Measurements from ENCODE around the gene CSNK1D.
A peak's percentile ranks its signal among the peaks of the same experiment; 100 is the strongest.
"Not testable (repeated sequence)": the region's sequence is repeated elsewhere in the genome, so short reads cannot be mapped to it uniquely, and the experiment has no call there.

Gene CSNK1D

DNA sequence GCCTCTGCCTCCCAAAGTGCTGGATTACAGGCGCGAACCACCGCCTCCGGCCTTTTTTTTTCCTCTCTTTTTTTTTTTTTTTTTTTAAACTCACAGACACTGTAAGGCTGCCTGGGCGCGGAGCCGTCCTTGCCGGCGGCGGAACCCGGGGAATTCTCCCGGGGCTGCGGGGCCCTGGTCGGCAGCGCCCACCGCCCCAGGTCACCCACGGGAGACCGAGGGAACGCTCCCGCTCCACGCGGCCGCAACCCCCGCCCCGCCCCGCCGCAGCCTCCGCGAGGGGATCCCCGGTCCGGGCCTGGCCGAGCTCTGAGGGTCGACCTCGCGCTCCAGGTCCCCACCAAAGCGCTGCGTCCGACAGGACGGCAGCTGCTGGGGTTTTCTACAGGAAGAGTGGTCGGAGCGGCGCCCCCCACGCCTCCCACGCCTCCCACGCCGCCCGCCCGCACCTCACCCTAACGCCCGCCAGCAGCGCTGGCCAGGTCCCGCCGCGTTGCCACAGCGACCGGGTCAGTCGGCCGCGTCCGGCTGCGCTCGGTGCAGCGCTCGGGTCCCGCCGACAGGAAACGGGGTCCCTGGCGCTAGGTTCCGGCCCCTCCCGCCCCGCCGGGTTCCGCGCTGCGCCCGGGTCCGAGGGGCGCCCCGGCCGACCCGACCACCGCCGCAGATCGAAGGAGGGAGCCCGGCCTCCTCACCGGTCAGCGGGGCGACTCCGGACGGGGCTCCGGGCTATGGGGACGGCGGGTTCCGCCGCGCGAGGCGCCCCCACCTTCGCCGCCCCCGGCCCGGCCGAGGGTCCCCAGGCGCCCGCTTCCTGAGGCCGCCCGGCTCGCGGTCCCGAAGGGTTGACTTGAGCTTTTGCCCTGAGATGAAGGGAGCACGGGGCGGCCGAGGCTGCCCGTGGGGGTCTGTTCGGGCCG lies 60.9 kb downstream of the CSNK1D start, which contains the start of gene CCDC57:
Gene CCDC57, minus strand, starts transcription at position 512 of the 920 bp plus-strand sequence. CDS start 10,898 bp downstream, outside the sequence.
- DNase-seq: peak; percentile 78 to 85

DNA sequence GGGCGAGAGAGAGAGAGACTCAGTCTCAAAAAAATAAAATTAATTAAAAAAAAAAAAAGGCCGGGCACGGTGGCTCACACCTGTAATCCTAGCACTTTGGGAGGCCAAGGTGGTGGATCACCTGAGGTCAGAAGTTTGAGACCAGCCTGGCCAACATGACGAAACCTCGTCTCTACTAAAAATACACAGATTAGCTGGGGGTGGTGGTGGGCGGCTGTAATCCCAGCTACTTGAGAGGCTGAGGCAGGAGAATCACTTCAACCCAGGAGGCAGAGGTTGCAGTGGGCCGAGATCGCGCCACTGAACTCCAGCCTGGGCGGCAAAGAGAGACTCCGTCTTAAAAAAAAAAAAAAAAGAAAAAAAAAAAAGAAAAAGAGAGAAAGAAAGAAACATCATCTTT lies 62.8 kb downstream of the CSNK1D start:
- not testable (repeated sequence) for DNase-seq

DNA sequence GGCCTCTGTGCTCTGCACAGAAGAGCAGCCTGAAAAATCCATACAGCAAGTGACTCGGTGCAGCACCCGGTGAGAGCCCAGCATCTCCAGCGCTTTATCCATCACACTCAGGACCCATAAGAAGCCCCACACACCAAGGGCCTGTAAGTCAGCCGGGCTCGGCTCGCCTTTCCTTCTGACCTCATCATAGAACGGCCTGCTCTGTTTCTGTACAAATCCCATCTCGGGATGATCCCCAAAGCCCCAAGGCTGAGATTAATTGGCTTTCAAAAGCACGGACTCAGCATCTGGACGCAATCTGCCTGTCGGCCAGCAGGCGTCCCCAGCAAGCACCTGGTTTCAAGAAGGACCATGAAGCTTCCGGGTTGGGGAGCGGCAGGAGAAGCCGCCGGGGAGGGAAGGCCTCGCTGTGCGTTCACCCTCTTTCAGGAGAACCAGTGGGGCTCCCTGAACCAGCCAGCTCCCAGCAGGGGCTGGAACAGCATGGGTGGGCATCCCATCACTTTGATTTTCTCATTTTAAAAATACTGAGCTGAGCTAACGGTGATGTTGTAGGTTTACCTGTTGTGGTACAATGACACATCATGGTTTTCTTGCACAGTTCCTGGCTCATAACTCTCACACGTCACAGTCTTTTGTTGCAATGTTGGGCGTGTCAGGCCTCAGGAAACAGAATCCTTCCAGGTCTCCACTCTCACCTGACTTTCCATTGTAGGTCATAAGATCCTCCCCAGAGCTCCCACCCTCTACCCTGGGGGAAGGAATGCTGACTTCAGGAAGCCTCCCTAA lies 67.6 kb downstream of the CSNK1D start:
- DNase-seq: peak; percentile 87 to 94

DNA sequence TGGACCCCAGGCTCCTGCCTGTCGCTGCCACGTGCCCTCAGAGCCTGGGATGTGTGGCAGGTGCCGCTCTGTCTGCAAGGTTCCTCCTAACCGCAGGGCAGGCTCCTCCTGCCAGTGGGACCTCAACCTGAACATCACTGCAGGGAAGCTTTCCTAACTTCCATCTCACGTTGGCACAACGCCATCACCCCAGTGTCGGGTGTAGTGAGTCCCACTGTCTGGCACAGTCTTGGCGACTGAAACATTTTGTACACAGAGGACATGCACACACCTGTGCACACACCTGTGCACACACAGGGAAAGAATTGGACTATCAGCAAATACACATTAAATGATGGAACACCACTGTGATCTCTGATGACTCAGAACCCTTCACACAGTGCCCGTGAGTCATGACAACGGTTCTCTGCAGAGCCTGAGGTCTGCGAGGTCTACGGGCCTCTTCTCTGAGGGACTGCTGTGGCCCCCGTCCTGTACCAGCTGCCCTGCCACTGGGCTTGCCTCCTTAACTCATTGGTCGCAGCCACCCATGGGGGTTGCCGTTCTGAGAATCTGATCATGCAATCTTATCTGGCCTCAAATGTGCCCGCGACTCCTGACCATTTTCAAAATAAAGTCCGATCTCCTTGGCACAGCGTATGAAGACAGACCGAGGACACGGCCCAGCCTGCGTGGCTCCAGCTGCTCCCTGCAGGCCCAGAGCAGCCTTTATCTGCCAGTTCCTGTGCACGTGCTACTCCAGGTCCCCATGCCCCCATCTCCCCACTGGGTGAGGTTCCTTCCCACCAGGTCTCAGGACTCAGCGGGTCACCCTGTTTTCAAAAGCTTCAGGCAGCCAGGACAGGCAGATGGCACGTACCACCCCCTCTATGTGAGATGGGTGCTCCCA lies 68.4 kb downstream of the CSNK1D start:
- peak; percentile 65 to 73 for DNase-seq

DNA sequence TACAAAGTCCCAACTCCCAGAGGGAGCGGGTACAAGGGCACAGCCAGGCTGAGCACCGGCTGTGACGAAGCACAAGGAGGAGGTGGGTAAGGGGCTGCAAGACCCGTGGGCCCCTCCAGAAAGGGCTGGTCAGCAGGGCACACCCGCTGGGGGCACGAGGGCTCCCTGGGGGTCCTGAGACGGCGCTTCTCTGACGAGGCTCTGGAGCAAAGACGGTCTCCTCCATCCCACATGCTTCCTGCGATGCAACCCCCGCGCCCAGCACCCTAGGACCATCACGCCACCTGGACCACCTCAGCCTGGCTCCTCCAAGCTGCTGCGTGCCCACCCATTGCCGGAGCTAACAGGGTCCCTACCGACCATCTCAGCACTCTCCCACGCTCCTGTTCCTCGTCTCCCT lies 69.6 kb downstream of the CSNK1D start:
- no peak for DNase-seq

DNA sequence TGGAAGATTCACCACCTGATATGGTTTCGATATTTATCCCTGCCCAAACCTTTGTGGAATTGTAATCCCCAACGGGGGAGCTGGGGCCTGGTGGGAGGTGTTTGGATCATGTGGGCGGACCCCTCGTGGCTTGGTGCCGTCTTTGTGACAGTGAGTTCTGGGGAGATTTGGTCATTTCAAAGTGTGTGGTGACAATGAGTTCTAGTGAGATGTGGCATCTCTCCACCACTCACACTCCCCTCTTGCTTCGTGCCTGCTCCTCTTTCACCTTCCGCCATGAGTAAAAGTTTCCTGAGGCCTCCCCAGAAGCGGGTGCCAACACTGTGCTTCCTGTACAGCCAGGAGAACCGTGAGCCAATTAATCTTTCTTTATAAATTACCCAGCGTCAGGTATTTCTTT lies 70.5 kb downstream of the CSNK1D start:
- no peak for DNase-seq

DNA sequence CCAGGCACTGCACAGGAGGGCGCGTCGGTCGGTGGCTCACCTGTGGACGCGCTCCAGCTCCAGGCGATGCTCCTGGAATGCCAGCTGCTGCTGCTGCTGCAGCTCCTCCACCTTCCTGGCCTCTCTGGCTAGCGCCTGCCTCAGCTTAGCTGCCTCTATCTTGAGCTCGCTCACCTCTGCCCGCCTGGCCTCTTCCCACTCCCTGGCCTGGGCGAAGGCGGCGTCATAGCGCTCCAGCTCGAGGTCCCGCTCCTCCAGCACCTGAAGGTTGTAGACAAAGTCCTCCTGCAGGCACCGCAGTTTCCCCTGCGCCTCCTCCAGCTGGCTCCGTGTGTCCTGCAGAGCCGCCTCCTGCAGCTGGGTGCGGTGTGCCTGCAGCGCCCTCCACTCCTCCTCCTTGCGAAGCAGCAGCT lies 72.0 kb downstream of the CSNK1D start:
- DNase-seq: no peak

DNA sequence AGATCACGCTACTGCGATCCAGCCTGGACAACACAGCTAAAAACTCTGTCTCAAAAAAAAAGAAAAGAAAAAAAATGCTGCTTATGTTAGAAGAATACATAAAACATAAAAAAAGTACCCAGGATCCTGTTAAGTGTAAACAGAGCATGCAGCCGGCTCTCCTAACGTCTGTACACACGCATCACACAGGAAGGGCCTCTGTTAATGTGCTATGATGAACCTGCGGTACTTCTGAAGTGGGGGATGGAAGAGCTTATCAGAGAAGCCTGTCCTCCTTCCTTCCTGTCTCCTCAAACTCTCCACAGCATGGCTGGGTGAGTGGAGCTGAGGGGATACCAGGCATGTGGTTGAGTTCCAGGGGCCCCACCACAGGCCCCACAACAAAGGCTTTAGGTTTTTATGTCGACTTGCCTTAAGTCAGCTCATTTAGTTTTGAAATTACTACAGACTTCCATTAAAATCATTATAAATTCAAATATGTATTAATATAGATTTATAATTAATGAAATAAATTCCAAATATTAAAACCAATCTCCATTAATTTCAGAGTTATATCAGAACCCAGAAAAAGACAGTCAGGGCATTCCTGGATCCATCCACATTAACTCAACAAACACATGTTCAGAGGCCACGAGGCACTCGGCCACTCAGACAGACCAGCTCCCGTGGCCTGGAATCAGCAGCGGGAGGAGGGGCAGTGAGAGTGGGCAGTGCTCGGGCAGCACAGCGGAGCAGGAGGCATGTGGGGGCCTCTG lies 72.6 kb downstream of the CSNK1D start:
- DNase-seq: no peak

DNA sequence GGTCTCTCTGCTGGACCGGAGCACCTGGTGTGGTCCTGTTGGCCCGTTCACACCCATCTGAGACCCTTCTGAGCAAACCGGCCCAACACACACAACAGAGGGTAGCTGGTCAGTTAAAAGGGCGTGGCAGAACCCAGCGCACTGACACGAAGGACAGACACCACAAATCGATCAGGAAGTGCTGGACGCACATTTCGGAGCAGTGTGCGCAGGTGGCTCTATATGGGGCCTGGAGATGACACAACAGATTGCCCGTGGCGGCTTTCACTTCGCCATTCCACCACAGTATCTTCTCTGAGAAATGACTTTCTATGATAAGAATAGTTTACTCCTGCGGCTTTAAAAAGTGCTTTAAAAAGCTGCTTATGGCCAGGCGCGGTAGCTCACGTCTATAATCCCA lies 73.4 kb downstream of the CSNK1D start:
- no peak for DNase-seq

DNA sequence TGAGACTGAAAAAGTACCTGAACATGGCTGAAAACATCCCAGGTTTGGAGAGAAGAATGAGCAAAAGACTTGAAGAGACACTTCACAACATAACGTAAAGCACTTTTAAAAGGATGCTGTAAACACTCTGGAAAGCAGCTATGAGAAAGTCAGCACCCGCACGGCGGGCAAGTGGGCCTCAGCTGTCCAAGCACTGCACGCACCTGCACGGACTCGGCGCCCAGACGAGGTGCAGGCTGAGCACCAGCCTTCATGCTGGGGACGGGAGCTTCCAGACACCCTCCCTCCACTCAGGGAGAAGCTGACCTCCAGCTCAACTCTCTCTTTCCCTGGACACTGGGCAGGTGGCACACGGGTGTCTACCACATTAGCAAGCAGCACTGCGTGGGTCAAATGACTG lies 74.0 kb downstream of the CSNK1D start:
- DNase-seq: no peak

DNA sequence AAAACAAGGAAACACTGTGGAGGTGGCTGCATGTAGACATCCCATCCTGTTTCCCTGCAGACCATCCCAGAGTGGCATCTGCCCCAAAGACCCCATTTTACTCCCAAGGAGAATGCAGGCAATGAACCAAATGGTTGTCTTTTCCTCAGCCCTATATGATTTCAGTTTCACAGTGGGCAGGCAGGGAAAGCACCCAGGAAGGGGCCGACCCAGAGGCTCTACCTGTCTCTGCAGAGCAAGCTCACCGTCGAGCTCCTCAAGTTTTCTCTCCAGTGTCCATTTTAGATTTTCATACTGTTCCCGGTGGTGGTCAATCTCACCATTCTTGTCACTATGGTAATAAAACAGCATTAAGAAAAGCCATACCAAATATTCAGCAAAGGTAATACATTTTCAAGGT lies 75.4 kb downstream of the CSNK1D start:
- no peak for DNase-seq

DNA sequence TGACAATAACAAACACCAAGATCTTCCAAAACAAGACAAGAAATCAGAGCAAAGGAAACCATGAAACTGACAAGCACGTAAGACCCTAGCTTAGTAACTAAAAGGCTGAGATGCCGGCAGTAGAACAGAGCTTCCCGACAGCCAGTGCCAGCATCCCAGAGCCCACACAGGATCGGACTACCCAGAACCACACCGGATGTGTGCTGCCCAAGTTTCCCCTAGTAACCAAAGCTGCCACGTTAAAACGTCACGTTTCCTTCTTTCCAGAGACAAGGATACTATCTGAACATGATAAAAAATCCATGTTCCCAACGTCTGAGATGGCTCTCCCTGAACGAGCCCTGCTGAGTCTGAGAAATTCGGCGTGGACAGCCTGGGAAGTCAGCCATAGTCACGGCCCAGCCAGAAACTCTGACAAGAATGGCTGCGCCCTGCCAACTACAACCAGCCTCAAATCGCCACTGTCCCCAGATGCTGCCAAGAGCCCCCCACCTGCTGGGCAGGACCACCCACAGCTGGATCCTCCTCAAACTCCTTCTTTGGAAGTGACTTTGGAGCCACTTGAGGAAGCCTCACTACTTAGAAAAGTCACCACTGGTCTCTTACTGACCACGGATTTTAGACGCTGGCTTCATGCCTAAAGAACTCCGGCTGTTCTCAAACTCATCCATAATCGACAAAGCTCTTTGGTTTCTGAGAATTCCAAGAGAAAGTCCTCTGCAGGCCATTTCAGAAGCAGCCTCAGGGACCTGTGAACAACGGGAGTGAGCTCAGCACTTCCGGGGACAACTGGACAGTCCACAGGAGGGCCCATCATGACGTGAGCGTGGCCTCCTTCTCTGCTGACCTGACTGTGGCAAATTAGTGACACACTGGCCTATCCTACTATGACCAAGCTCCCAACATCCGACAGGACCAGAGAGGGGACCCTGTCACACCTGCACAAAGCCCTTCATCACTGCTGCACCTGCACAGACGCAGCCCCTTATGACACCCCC lies 77.5 kb downstream of the CSNK1D start:
- no peak for DNase-seq

DNA sequence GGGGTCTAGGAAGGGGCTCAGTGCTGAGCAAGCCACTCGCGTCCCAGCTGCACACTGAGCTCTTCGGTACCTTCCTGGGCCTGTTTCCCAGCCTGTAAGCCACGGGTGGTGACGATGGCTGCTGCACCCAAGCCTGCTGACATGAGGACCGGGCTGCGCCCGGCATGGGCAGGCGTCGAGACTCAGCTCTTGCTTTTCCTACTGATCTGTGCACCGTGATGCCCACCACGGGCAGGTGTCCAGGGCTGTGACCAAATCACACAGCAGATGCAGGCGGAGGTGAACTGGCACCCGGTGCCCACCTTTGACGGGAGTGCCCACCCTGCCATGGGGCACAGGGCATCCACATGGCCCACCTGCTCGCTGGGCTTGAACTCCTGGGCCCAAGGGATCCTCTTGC lies 78.7 kb downstream of the CSNK1D start:
- DNase-seq: no peak

DNA sequence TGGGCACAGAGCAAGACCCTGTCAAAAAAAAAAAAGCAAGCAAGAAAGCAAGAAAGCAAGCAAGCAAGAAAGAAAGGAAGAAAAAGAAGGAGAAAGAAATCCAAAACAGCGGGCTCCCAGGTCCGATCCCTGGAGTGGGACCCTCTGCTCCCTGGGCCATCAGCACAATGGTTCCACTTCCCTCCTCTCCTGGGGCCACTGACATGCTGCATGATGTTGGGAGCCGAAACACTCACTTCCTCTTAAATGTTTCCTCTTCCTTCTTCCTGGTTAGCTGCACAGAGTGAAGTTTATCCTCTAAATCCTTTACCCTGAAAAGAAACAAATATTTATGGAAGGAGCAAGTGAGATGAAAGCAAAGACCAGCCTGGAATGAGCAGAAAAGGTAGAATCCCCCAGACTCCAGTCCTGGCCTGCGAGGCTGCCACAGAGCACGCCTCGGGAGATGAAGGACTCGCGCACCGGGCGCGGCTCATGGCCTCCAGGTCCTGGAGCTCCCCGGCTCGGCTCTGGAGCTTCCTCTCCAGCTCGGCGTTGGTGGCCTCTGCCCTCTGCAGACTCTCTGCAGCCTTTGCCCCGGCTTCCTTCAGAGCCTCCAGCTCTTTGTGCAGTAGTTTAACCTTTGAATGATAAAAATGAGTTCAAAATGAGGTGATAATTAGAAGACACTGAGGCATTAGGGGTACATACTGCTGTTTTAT lies 79.8 kb downstream of the CSNK1D start:
- no peak for DNase-seq

DNA sequence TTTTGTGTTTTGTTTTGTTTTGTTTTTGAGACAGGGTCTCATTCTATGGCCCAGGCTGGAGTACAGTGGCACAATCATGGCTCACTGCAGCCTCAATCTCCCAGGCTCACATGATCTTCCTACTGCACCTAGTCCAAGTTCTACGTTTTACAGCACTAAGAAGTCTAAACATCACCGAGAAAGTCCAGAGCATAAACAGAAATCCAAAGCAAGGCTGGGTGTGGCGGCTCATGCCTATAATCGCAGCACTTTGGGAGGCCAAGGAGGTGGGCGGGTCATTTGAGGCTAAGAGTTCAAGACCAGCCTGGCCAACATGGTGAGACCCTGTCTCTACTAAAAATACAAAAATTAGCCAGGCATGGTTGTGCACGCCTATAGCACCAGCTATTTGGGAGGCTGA lies 80.5 kb downstream of the CSNK1D start:
- not testable (repeated sequence) for DNase-seq

Measured in SHP77 (cell line).